Transverse colon (tissue), 4 donors: ENCODE measurements around the gene PCSK5. TPM values are rescaled to one million over a fixed set of nuclear protein-coding genes. Genes with fewer than 3 reads are reported as not detected.

Experiments used
- DNase-seq: peaks from one replicate; pipeline ENCODE4 v3.0.0-alpha.2; 2019
- H3K27ac ChIP-seq, 4 donors: fragments of 200-600 bp; sonication (generic); 2 replicates each; pipeline ENCODE4 v1.5.1; 2016 to 2018; ENCODE audit warnings: inconsistent platforms in 4 of 4
- H3K27me3 ChIP-seq: fragments of 200-600 bp; sonication (generic); 2 replicates; pipeline ENCODE4 v1.5.1; 2017; ENCODE audit warnings: inconsistent platforms
- H3K36me3 ChIP-seq, 4 donors: fragments of 200-600 bp; sonication (generic); 2 replicates each; pipeline ENCODE4 v1.5.1; 2017 to 2019; ENCODE audit warnings: inconsistent platforms in 4 of 4
- H3K4me1 ChIP-seq, 4 donors: fragments of 200-600 bp; sonication (generic); 2 replicates each; pipeline ENCODE4 v1.5.1; 2017 to 2020; ENCODE audit warnings: inconsistent platforms in 4 of 4
- H3K4me3 ChIP-seq, 4 donors: fragments of 200-600 bp; sonication (generic); 1 replicate in 1 of 4; 2 replicates in 3 of 4; pipeline versions ENCODE4 v1.5.1 to v1.6.1; 2017 to 2019; ENCODE audit warnings: inconsistent platforms in 4 of 4
- H3K9me3 ChIP-seq, 2 donors: fragments of 200-600 bp; sonication (generic); 2 replicates each; pipeline ENCODE4 v1.5.1; 2017 to 2019; ENCODE audit warnings: inconsistent platforms in 2 of 2
- CTCF ChIP-seq, 5 experiments: fragments of 200-600 bp in 3 of 5; fragments of 450-650 bp in 2 of 5; sonication (generic) in 3 of 5; IDR thresholded peaks; 1 replicate in 2 of 5; 2 replicates in 3 of 5; pipeline ENCODE4 v1.5.1; 2016 to 2017; ENCODE audit warnings: antibody characterized with exemption in 5 of 5, inconsistent platforms in 3 of 5, mild to moderate bottlenecking in 2 of 5, moderate library complexity in 1 of 5
- EP300 ChIP-seq: sonication (generic); formaldehyde crosslinking; IDR thresholded peaks from one replicate; pipeline ENCODE4 v1.6.1; 2017; ENCODE audit warnings: antibody characterized with exemption, low read depth
- POLR2A ChIP-seq: fragments of 450-650 bp; IDR thresholded peaks from one replicate; pipeline ENCODE4 v1.6.1; 2016; ENCODE audit warnings: antibody characterized with exemption, mild to moderate bottlenecking, moderate library complexity
- POLR2AphosphoS5 ChIP-seq, 3 donors: sonication (generic); formaldehyde crosslinking; IDR thresholded peaks; one replicate each; pipeline ENCODE4 v1.6.1; 2016; ENCODE audit warnings: antibody characterized with exemption in 3 of 3
- WGBS, 2 donors: methylation state at CpG; one replicate each; pipeline ENCODE4 v1.1.5; 2018; ENCODE audit warnings: low coverage in 1 of 2; 5-methylcytosine and 5-hydroxymethylcytosine counted together
- in situ Hi-C, 4 donors: fragments of 200-750 bp; cut with MboI; loops; one replicate each; pipeline versions ENCODE4 v1.15.0 to v1.15.1; 2017; ENCODE audit warnings: low sequenced_read_pairs in 3 of 4, low pct_ligation_motif_present in 1 of 4, low pct_unique_long_range_greater_than_20kb in 1 of 4
- intact Hi-C: fragments of 100-400 bp; cut with DNase I; formaldehyde crosslinking; loops from one replicate; pipeline ENCODE4 v1.15.1; 2023; ENCODE audit warnings: low total_unique reads
- total RNA-seq, 4 donors: library from RNA; depleted of rRNA; stranded (reverse); fragments of >200 nt; gene quantifications; one replicate each; pipeline ENCODE4 v1.1.0, GENCODE V29; 2016

PCSK5 gene
- total RNA-seq, 4 donors from 2014 or later, result 110 to 248 (median 127) TPM

- Histone ChIP-seq H3K9me3 (no peaks in the 10 kb centered on the region), H3K4me1 (no peaks in the 10 kb centered on the region), H3K27me3 (no peaks in the 10 kb centered on the region), H3K27ac (no peak overlapping the region), H3K4me3 (no peak overlapping the region), H3K36me3 (peaks cover 0 to 5% (median 0%) of the 10 kb centered on the region in 4 donors)
- no peak for TF ChIP-seq POLR2A
- no peak for TF ChIP-seq POLR2AphosphoS5 (IDR thresholded peaks at IDR 0.05)
- no peak for TF ChIP-seq CTCF (IDR thresholded peaks at IDR 0.05)
- TF ChIP-seq EP300, result no peak
- 82 to 90% methylated on average over 7 to 9 of the region's 9 CpGs for WGBS, 2 donors
- intact Hi-C loops, result no loop called here
- DNase-seq, result no peak
- in situ Hi-C loops, result no loop called here
Measured at GRCh38 chr9:76246680-76247079, 356.2 kb downstream of the PCSK5 start.

- Histone ChIP-seq H3K27me3 (no peaks in the 10 kb centered on the region), H3K36me3 (peaks cover 0 to 3% (median 0%) of the 10 kb centered on the region in 4 donors), H3K9me3 (no peaks in the 10 kb centered on the region), H3K27ac (no peak overlapping the region), H3K4me1 (no peaks in the 10 kb centered on the region), H3K4me3 (no peak overlapping the region)
- in situ Hi-C loops (no loop called here), intact Hi-C loops (no loop called here)
- DNase-seq, result no peak
- 88 to 100% methylated on average over 1 to 2 of the region's 2 CpGs for WGBS, 2 donors
- TF ChIP-seq POLR2AphosphoS5 (IDR thresholded peaks at IDR 0.05), result no peak
- no peak for TF ChIP-seq EP300
- TF ChIP-seq POLR2A, result no peak
- TF ChIP-seq CTCF (IDR thresholded peaks at IDR 0.05), result no peak
Measured at GRCh38 chr9:76247426-76247825, 357.0 kb downstream of the PCSK5 start.

GRCh38 chr9:76249309-76249708 is 358.8 kb downstream of the PCSK5 start:
- no peak overlapping the region for H3K27ac ChIP-seq
- TF ChIP-seq EP300 (no peak), CTCF (IDR thresholded peaks at IDR 0.05) (no peak), POLR2A (no peak), POLR2AphosphoS5 (IDR thresholded peaks at IDR 0.05) (no peak)
- in situ Hi-C loops, result no loop called here

GRCh38 chr9:76255781-76256455 is 365.4 kb downstream of the PCSK5 start:
- WGBS, 2 donors, result 59 to 60% methylated on average over 11 to 12 of the region's 12 CpGs
- in situ Hi-C loops, result no loop called here
- H3K4me3 ChIP-seq, result no peak overlapping the region
- H3K4me1 ChIP-seq, result no peaks in the 10 kb centered on the region
- no peaks in the 10 kb centered on the region for H3K27me3 ChIP-seq
- TF ChIP-seq CTCF (IDR thresholded peaks at IDR 0.05) (no peak), POLR2A (no peak), POLR2AphosphoS5 (IDR thresholded peaks at IDR 0.05) (peak in 2 of 3 donors; percentile 48 to 56), EP300 (no peak)
- intact Hi-C loops, result loop anchor here (5.0 kb wide), 1 partner anchor 1844 kb away; no protein-coding TSS in a partner anchor
- peak; percentile 36 for DNase-seq
- H3K27ac ChIP-seq, result peak overlapping the region; percentile 40 to 66 (median 51)
- no peaks in the 10 kb centered on the region for H3K9me3 ChIP-seq
- no peaks in the 10 kb centered on the region for H3K36me3 ChIP-seq

More at GRCh38 chr9:76249309-76249708, 358.8 kb downstream of the PCSK5 start:
- no peaks in the 10 kb centered on the region for H3K36me3 ChIP-seq
- no peaks in the 10 kb centered on the region for H3K9me3 ChIP-seq
- H3K27me3 ChIP-seq, result no peaks in the 10 kb centered on the region
- intact Hi-C loops, result no loop called here
- no peak for DNase-seq
- no peak overlapping the region for H3K4me3 ChIP-seq
- no peaks in the 10 kb centered on the region for H3K4me1 ChIP-seq
